ENCODE measurements around the gene ACTN3. TPM values are rescaled to one million over a fixed set of nuclear protein-coding genes. Genes with fewer than 3 reads are reported as not detected.
"Not testable (repeated sequence)": the region's sequence is repeated elsewhere in the genome, so short reads cannot be mapped to it uniquely, and the experiment has no call there.

ACTN3 gene
- total RNA-seq, 2 experiments from 2014 or later: 0.14 to 0.22 TPM

DNA sequence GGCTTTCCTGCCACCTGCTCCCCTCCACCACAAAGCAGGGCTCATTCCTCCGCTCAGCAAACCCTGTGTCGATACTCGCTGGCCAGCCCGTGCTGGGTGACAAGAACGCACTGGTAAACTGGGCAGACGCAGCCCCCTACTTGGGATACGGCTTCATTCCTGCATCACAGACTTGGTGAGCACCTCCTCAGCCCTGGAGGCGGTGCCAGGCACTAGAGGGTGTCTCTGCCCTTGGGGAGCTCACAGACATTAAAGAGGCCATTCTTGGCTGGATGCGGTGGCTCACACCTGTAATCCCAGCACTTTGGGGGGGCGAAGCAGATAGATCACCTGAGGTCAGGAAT, 6.9 kb upstream of the ACTN3 start:
- Histone ChIP-seq H3K4me3 (ENCODE audit: low read length) (no peak overlapping the region), H3K27ac (ENCODE audit: low read depth in 1 of 2, low read length in 2 of 2) (no peak overlapping the region), H3K36me3 (ENCODE audit: insufficient read depth, low read length) (peaks cover 40% of the 10 kb centered on the region), H3K4me1 (ENCODE audit: insufficient read depth, low read length) (peaks cover 24% of the 10 kb centered on the region), H3K27me3 (ENCODE audit: control insufficient read depth in 1 of 2, insufficient read depth in 2 of 2, low read length in 2 of 2) (no peaks in the 10 kb centered on the region), H3K9me3 (ENCODE audit: control insufficient read depth in 1 of 2, insufficient read depth in 1 of 2, low read length in 2 of 2) (no peaks in the 10 kb centered on the region)
- intact Hi-C loops (cut with DNase I, micrococcal nuclease): no loop called here
- H3K27me3 Mint-ChIP-seq: no peaks in the 10 kb centered on the region
- CTCF ChIA-PET: no interaction called here
- POLR2A ChIA-PET: no interaction called here
- no peaks in the 10 kb centered on the region for H3K9me3 Mint-ChIP-seq
- TF ChIP-seq, protein P1, sequence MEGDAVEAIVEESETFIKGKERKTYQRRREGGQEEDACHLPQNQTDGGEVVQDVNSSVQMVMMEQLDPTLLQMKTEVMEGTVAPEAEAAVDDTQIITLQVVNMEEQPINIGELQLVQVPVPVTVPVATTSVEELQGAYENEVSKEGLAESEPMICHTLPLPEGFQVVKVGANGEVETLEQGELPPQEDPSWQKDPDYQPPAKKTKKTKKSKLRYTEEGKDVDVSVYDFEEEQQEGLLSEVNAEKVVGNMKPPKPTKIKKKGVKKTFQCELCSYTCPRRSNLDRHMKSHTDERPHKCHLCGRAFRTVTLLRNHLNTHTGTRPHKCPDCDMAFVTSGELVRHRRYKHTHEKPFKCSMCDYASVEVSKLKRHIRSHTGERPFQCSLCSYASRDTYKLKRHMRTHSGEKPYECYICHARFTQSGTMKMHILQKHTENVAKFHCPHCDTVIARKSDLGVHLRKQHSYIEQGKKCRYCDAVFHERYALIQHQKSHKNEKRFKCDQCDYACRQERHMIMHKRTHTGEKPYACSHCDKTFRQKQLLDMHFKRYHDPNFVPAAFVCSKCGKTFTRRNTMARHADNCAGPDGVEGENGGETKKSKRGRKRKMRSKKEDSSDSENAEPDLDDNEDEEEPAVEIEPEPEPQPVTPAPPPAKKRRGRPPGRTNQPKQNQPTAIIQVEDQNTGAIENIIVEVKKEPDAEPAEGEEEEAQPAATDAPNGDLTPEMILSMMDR (IDR thresholded peaks at IDR 0.05): no peak
- H3K4me1 Mint-ChIP-seq (ENCODE audit: low read depth): peaks cover 34% of the 10 kb centered on the region
- no peak overlapping the region for H3K4me3 Mint-ChIP-seq
- ATAC-seq (ENCODE audit: poor library complexity) (no peak), DNase-seq (no peak)
- peaks cover 63% of the 10 kb centered on the region for H3K36me3 Mint-ChIP-seq (ENCODE audit: low read depth)
- no peak overlapping the region for H3K27ac Mint-ChIP-seq

DNA sequence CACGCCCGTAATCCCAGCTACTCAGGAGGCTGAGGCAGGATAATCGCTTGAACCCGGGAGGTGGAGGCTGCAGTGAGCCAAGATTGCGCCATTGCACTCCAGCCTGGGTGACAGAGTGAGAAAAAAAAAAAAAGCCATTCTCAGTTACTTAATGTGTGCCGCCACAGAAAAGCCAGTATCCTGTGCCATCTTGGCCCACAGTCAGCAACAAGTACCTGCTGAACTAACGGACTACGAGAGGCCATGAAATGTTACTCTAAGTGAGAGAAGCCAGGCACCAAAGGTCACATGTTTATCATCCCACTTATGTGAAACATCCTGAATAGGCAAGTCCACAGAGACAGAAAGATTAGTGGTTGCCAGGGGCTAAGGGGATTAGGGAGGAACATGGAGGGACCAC, 6.1 kb upstream of the ACTN3 start:
- not testable (repeated sequence) for ATAC-seq (ENCODE audit: poor library complexity)

DNA sequence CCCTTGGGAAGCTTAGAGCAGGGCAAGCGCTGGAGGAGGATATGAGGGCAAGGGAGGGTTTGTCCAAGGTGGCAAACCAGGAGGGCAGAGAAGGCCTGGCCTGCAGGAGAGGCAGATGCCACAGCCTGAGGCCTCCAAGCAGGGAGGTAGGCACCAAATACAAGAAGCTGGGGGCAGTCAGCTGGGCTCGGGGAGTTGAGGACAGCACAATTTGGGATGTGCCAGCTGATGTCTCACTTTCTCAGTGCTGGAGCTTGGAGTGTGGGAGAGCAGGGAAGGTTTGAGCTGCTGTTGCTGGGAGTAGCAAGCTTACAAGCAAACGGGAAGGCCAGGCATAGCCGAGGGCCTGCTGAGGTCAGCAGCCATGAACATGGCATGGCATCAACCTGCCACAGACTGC, 4.8 kb upstream of the ACTN3 start:
- TF ChIP-seq, protein P1 (IDR thresholded peaks at IDR 0.05): no peak
- Histone ChIP-seq H3K36me3 (ENCODE audit: insufficient read depth, low read length) (peaks cover 36% of the 10 kb centered on the region), H3K27me3 (ENCODE audit: control insufficient read depth in 1 of 2, insufficient read depth in 2 of 2, low read length in 2 of 2) (no peaks in the 10 kb centered on the region), H3K27ac (ENCODE audit: low read depth in 1 of 2, low read length in 2 of 2) (no peak overlapping the region), H3K4me1 (ENCODE audit: insufficient read depth, low read length) (peaks cover 40% of the 10 kb centered on the region), H3K4me3 (ENCODE audit: low read length) (no peak overlapping the region), H3K9me3 (ENCODE audit: control insufficient read depth in 1 of 2, insufficient read depth in 1 of 2, low read length in 2 of 2) (no peaks in the 10 kb centered on the region)
- peaks cover 39% of the 10 kb centered on the region for H3K4me1 Mint-ChIP-seq (ENCODE audit: low read depth)
- intact Hi-C loops (cut with DNase I, micrococcal nuclease): loop anchor here in 1 of 2 experiments (2.0 kb wide), 1 partner anchor 31 kb away; the partner anchor contains the start of gene BBS1
- peak overlapping the region; percentile 46 for H3K4me3 Mint-ChIP-seq
- CTCF ChIA-PET: no interaction called here
- DNase-seq (no peak), ATAC-seq (ENCODE audit: poor library complexity) (no peak)
- no peaks in the 10 kb centered on the region for H3K9me3 Mint-ChIP-seq
- H3K27ac Mint-ChIP-seq: peak overlapping the region; percentile 66
- H3K27me3 Mint-ChIP-seq: no peaks in the 10 kb centered on the region
- H3K36me3 Mint-ChIP-seq (ENCODE audit: low read depth): peaks cover 46% of the 10 kb centered on the region
- POLR2A ChIA-PET: no interaction called here

More for the DNA sequence above, 6.1 kb upstream of the ACTN3 start:
- peaks cover 39% of the 10 kb centered on the region for H3K4me1 Mint-ChIP-seq (ENCODE audit: low read depth)
- H3K27ac Mint-ChIP-seq; intact Hi-C loops (cut with DNase I, micrococcal nuclease); H3K9me3 Mint-ChIP-seq; DNase-seq; H3K9me3 ChIP-seq (ENCODE audit: control insufficient read depth in 1 of 2, insufficient read depth in 1 of 2, low read length in 2 of 2); H3K4me3 ChIP-seq (ENCODE audit: low read length); H3K27ac ChIP-seq (ENCODE audit: low read depth in 1 of 2, low read length in 2 of 2); H3K27me3 ChIP-seq (ENCODE audit: control insufficient read depth in 1 of 2, insufficient read depth in 2 of 2, low read length in 2 of 2); H3K4me3 Mint-ChIP-seq; CTCF ChIA-PET; POLR2A ChIA-PET; H3K27me3 Mint-ChIP-seq: not testable (repeated sequence)
- H3K36me3 ChIP-seq (ENCODE audit: insufficient read depth, low read length): peaks cover 40% of the 10 kb centered on the region
- H3K36me3 Mint-ChIP-seq (ENCODE audit: low read depth): peaks cover 59% of the 10 kb centered on the region
- peaks cover 32% of the 10 kb centered on the region for H3K4me1 ChIP-seq (ENCODE audit: insufficient read depth, low read length)

DNA sequence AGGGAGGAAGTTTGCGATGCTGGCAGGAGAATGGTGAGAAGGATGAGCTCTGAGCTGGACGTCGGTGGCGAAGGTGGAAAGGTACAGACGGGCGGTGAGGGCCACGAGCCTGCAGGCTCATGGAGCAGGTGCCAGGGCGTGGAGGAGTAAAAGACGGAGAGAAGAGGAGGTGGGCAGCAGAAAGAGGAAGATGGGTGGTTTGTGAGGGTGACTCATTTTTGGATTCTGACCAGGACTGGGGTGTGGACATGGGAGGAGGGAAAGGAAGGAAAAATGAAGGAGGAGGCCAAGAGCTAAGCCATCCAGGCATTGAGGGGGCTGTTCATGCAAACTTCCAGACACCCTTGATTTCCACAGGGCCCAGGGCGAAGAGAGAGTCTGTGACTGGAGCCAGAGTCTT, 4.3 kb upstream of the ACTN3 start:
- peaks cover 44% of the 10 kb centered on the region for H3K4me1 ChIP-seq (ENCODE audit: insufficient read depth, low read length)
- H3K27me3 ChIP-seq (ENCODE audit: control insufficient read depth in 1 of 2, insufficient read depth in 2 of 2, low read length in 2 of 2): no peaks in the 10 kb centered on the region
- H3K27ac ChIP-seq (ENCODE audit: low read depth in 1 of 2, low read length in 2 of 2): no peak overlapping the region
- H3K9me3 Mint-ChIP-seq: no peaks in the 10 kb centered on the region
- H3K36me3 ChIP-seq (ENCODE audit: insufficient read depth, low read length): peaks cover 36% of the 10 kb centered on the region
- POLR2A ChIA-PET: no interaction called here
- peaks cover 42% of the 10 kb centered on the region for H3K36me3 Mint-ChIP-seq (ENCODE audit: low read depth)
- TF ChIP-seq, protein P1 (IDR thresholded peaks at IDR 0.05): no peak
- no peaks in the 10 kb centered on the region for H3K9me3 ChIP-seq (ENCODE audit: control insufficient read depth in 1 of 2, insufficient read depth in 1 of 2, low read length in 2 of 2)
- no peaks in the 10 kb centered on the region for H3K27me3 Mint-ChIP-seq
- CTCF ChIA-PET: no interaction called here
- peak overlapping the region; percentile 73 for H3K4me3 Mint-ChIP-seq
- ATAC-seq (ENCODE audit: poor library complexity) (no peak), DNase-seq (no peak)
- peak overlapping the region; percentile 66 for H3K27ac Mint-ChIP-seq
- intact Hi-C loops (cut with DNase I, micrococcal nuclease): loop anchor here in 1 of 2 experiments (2.0 kb wide), 1 partner anchor 32 kb away; the partner anchor contains the start of gene BBS1
- H3K4me3 ChIP-seq (ENCODE audit: low read length): no peak overlapping the region
- H3K4me1 Mint-ChIP-seq (ENCODE audit: low read depth): peaks cover 39% of the 10 kb centered on the region

Data from CD4-positive, alpha-beta T cell (primary cell).